Spleen (tissue), 11 donors: ENCODE measurements around the gene LRRK1. TPM values are rescaled to one million over a fixed set of nuclear protein-coding genes. Genes with fewer than 3 reads are reported as not detected.

Source experiments
- DNase-seq: peaks from one replicate; pipeline ENCODE4 v3.0.0-alpha.2; 2020
- H3K27ac ChIP-seq, 8 donors: fragments of 200-600 bp; sonication (generic) in 7 of 8; 1 replicate in 4 of 8; 2 replicates in 4 of 8; pipeline versions ENCODE4 v1.5.0 to v1.8.0; 2016 to 2021; ENCODE audit warnings: inconsistent platforms in 4 of 8, mild to moderate bottlenecking in 4 of 8, moderate library complexity in 1 of 8
- H3K27me3 ChIP-seq, 7 donors: fragments of 200-600 bp; sonication (generic) in 6 of 7; replicated peaks in 1 of 7; 1 replicate in 4 of 7; 2 replicates in 3 of 7; pipeline versions ENCODE4 v1.5.0 to v1.8.0; 2016 to 2021; ENCODE audit warnings: inconsistent platforms in 3 of 7, mild to moderate bottlenecking in 1 of 7
- H3K36me3 ChIP-seq, 6 donors: fragments of 200-600 bp; sonication (generic) in 5 of 6; 1 replicate in 4 of 6; 2 replicates in 2 of 6; pipeline versions ENCODE4 v1.5.0 to v1.8.0; 2016 to 2021; ENCODE audit warnings: inconsistent platforms in 2 of 6
- H3K4me1 ChIP-seq, 6 donors: fragments of 200-600 bp; sonication (generic) in 5 of 6; 1 replicate in 3 of 6; 2 replicates in 3 of 6; pipeline versions ENCODE4 v1.5.0 to v1.8.0; 2016 to 2021; ENCODE audit warnings: inconsistent platforms in 3 of 6
- H3K4me3 ChIP-seq, 8 donors: fragments of 200-600 bp; sonication (generic) in 7 of 8; 1 replicate in 4 of 8; 2 replicates in 4 of 8; pipeline versions ENCODE4 v1.5.0 to v1.8.0; 2016 to 2021; ENCODE audit warnings: inconsistent platforms in 4 of 8, mild to moderate bottlenecking in 4 of 8, moderate library complexity in 2 of 8
- H3K9me3 ChIP-seq, 8 donors: fragments of 200-600 bp; sonication (generic) in 7 of 8; 1 replicate in 4 of 8; 2 replicates in 4 of 8; pipeline versions ENCODE4 v1.5.0 to v1.8.0; 2016 to 2021; ENCODE audit warnings: inconsistent platforms in 4 of 8
- CTCF ChIP-seq, 11 experiments: fragments of 200-600 bp in 7 of 11; fragments of 450-650 bp in 4 of 11; sonication (generic) in 4 of 11; IDR thresholded peaks in 8 of 11; conservative IDR thresholded peaks in 3 of 11; 1 replicate in 7 of 11; 2 replicates in 4 of 11; pipeline versions ENCODE4 v1.4.0 to v1.8.0; 2016 to 2021; ENCODE audit warnings: antibody characterized with exemption in 11 of 11, inconsistent platforms in 4 of 11, mild to moderate bottlenecking in 1 of 11
- POLR2A ChIP-seq, 3 donors: fragments of 450-650 bp; IDR thresholded peaks; one replicate each; pipeline ENCODE4 v1.5.1; 2017; ENCODE audit warnings: antibody characterized with exemption in 3 of 3, mild to moderate bottlenecking in 1 of 3
- POLR2AphosphoS5 ChIP-seq, 3 donors: sonication (generic); formaldehyde crosslinking; IDR thresholded peaks; one replicate each; pipeline ENCODE4 v1.5.1; 2017; ENCODE audit warnings: antibody characterized with exemption in 3 of 3
- WGBS, 5 donors: extraction: QIAGEN DNeasy Blood & Tissue Kit in 3 of 5; methylation state at CpG; one replicate each; pipeline versions ENCODE4 v1.1.5 to v1.1.7; 2013 to 2018; 5-methylcytosine and 5-hydroxymethylcytosine counted together
- intact Hi-C: fragments of 100-400 bp; cut with DNase I; formaldehyde crosslinking; loops from one replicate; pipeline ENCODE4 v1.15.0; 2023; ENCODE audit warnings: low total_unique reads
- polyA plus RNA-seq, 3 donors: library from polyadenylated mRNA; stranded (reverse); fragments of 200-250 nt; gene quantifications; one replicate each; pipeline ENCODE4 v1.2.1, GENCODE V29; 2013
- total RNA-seq, 7 donors: library from RNA; depleted of rRNA in 3 of 7; stranded (reverse); fragments of >200 nt in 3 of 7; fragmentation: NEBNext Ultra II Directional in 4 of 7; extraction: Animal tissue kit (Norgen Biotek cat#: 25700) in 4 of 7; gene quantifications; one replicate each; pipeline versions ENCODE4 v1.1.0 to v1.2.1, GENCODE V29; 2016 to 2021
- donor health status: healthy with polysubstance abuse.
- donor health status: DM: no; HTN: no; CAD: no; lungs with moderate emphysema.
- donor health status: DM: no; HTN: no; CAD: no.
- donor health status: Bipolar disorder and iron deficiency.
- donor health status: healthy.
- donor health status: DM: no; HTN: no; CAD: no.
- donor health status: DM: yes; HTN: yes; CAD: no.

Gene LRRK1
- total and polyA plus RNA-seq, 10 donors, result 12.0 to 60.2 (median 48.8) TPM

GRCh38 chr15:100881573-100882336 lies 37.4 kb upstream of the LRRK1 start:
- H3K27me3 ChIP-seq, result peaks cover 0 to 99% (median 44%) of the 10 kb centered on the region in 7 donors
- TF ChIP-seq POLR2A (IDR thresholded peaks at IDR 0.05) (no peak), CTCF (IDR thresholded peaks at IDR 0.05 in 8 of 11, conservative IDR thresholded peaks at IDR 0.05 in 3 of 11) (no peak), POLR2AphosphoS5 (IDR thresholded peaks at IDR 0.05) (no peak)

GRCh38 chr15:100885116-100885515 lies 34.0 kb upstream of the LRRK1 start:
- no peak overlapping the region for H3K4me3 ChIP-seq
- intact Hi-C loops, result no loop called here
- peaks cover 0 to 99% (median 19%) of the 10 kb centered on the region in 7 donors for H3K27me3 ChIP-seq
- no peaks in the 10 kb centered on the region for H3K36me3 ChIP-seq
- H3K4me1 ChIP-seq, result peaks cover 5 to 18% (median 8%) of the 10 kb centered on the region in 6 donors
- no peak for DNase-seq
- H3K27ac ChIP-seq, result no peak overlapping the region
- no peaks in the 10 kb centered on the region for H3K9me3 ChIP-seq
- WGBS, 5 donors, result 65 to 74% (median 67%) methylated on average over 8 of the region's 8 CpGs
- TF ChIP-seq POLR2A (IDR thresholded peaks at IDR 0.05), result no peak
- TF ChIP-seq CTCF (IDR thresholded peaks at IDR 0.05 in 8 of 11, conservative IDR thresholded peaks at IDR 0.05 in 3 of 11), result no peak
- no peak for TF ChIP-seq POLR2AphosphoS5 (IDR thresholded peaks at IDR 0.05)

More at GRCh38 chr15:100881573-100882336, 37.4 kb upstream of the LRRK1 start:
- H3K36me3 ChIP-seq, result no peaks in the 10 kb centered on the region
- 89 to 97% (median 92%) methylated on average over 14 of the region's 14 CpGs for WGBS, 5 donors
- H3K27ac ChIP-seq, result no peak overlapping the region
- intact Hi-C loops, result no loop called here
- DNase-seq, result no peak
- no peak overlapping the region for H3K4me3 ChIP-seq
- H3K9me3 ChIP-seq, result no peaks in the 10 kb centered on the region
- peaks cover 6 to 29% (median 18%) of the 10 kb centered on the region in 6 donors for H3K4me1 ChIP-seq

GRCh38 chr15:100885811-100886210 lies 33.3 kb upstream of the LRRK1 start:
- Histone ChIP-seq H3K4me3 (no peak overlapping the region), H3K27ac (no peak overlapping the region), H3K36me3 (no peaks in the 10 kb centered on the region), H3K27me3 (peaks cover 0 to 99% (median 12%) of the 10 kb centered on the region in 7 donors), H3K9me3 (no peaks in the 10 kb centered on the region), H3K4me1 (peaks cover 0 to 11% (median under 1%) of the 10 kb centered on the region in 6 donors)
- no peak for DNase-seq
- WGBS, 5 donors, result 84 to 89% (median 86%) methylated on average over 7 of the region's 7 CpGs
- intact Hi-C loops, result no loop called here
- TF ChIP-seq CTCF (IDR thresholded peaks at IDR 0.05 in 8 of 11, conservative IDR thresholded peaks at IDR 0.05 in 3 of 11), result no peak
- TF ChIP-seq POLR2A (IDR thresholded peaks at IDR 0.05), result no peak
- TF ChIP-seq POLR2AphosphoS5 (IDR thresholded peaks at IDR 0.05), result no peak

GRCh38 chr15:100887211-100887913 lies 31.8 kb upstream of the LRRK1 start:
- intact Hi-C loops, result no loop called here
- no peaks in the 10 kb centered on the region for H3K36me3 ChIP-seq
- H3K4me3 ChIP-seq, result no peak overlapping the region
- WGBS, 5 donors, result 87 to 91% (median 88%) methylated on average over 15 to 22 of the region's 22 CpGs
- peaks cover 0 to 99% (median 14%) of the 10 kb centered on the region in 7 donors for H3K27me3 ChIP-seq
- H3K4me1 ChIP-seq, result peaks cover 0 to 19% (median 5%) of the 10 kb centered on the region in 6 donors
- H3K9me3 ChIP-seq, result no peaks in the 10 kb centered on the region
- TF ChIP-seq CTCF (IDR thresholded peaks at IDR 0.05 in 8 of 11, conservative IDR thresholded peaks at IDR 0.05 in 3 of 11) (no peak), POLR2AphosphoS5 (IDR thresholded peaks at IDR 0.05) (no peak)
- H3K27ac ChIP-seq, result no peak overlapping the region
- DNase-seq, result no peak
